HG03039 (cell line): ENCODE results near the gene CHAF1B.
A peak's percentile ranks its signal among the peaks of the same experiment; 100 is the strongest.
"Not testable (repeated sequence)": the region's sequence is repeated elsewhere in the genome, so short reads cannot be mapped to it uniquely, and the experiment has no call there.

Experiments used
- ATAC-seq: cut with Tn5 transposase; IDR thresholded peaks from one replicate; pipeline ENCODE4 v1.9.1; 2021; ENCODE audit warnings: mild to moderate bottlenecking, moderate library complexity; ENCODE audit not compliant: unreplicated experiment

CHAF1B gene

DNA sequence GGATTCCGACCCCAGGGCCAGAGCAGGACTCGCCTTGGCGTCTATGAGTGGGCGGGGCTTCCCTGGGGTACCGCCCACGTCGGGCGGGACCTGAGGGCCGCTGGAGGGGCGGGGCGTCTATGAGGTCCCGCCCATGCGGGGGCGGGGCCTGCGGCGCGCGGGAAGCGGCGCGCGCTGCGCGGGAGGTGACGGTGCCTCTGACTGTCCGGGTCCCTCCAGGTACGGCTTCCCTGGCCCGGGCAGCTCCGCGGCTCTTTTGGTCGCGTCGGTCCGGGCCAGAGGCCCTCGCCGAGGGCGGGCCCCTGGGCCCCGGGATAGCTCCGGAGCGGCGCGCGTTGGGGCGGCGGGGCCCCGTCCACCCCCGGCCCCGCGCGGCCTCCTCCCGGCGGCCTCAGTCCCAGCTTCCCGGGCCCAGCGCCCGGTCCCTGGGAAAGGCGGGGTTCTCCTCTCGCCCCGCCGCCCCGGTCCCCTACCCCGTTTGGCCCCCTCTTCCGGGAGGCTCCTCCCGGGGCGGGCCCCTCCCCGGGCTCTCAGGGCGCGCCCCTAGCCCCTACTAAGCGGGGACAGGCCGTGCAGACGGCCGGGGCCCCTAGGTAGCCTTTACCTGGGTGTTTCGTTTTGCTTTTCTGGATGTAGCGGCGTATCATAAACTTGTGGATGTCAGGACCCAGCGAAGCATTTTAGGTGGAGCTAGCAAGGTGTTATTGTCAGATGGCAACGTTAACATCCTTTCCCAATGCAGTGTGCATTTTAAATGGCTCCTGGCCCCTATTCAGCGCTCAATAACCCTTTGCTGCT lies at the start of gene CHAF1B:
TSS of gene CHAF1B (plus strand) at position 160 of the 798 bp plus-strand sequence. CDS start 745 bp downstream, outside the sequence.
- ATAC-seq, result peak; percentile 81

DNA sequence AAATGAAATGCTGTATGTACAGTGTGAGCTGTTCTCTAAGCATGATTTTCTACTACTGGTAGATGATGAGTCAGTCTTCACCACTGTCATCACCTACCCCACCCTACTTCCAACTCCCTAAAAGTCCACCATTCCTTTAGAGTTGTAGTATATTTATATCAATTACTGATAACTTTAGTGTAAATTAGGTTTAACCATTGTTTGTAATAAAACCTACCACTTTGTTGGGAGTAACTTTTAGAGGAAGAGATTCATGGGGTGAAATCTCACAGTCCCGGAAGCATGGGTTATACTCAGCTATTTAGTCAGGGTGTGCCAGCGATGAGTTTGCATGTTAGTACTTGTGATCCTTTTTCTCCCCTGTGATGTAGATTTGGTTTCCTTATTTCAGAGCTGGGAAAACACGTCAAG lies 48.1 kb upstream of the CHAF1B start:
- ATAC-seq, result no peak

DNA sequence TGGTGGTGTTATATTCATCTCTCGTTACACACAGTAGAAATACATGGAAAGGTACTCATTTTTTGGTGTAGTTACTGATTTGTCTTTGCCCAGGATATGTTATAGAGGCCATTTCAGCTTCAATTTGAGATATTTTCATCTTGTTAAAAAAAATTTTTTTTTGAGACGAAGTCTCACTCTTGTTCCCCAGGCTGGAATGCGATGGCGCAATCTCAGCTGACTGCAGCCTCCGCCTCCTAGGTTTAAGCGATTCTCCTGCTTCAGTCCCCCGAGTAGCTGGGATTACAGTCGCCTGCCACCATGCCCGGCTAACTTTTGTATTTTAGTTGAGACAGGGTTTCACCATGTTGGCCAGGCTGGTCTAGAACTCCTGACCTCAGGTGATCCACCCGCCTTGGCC lies 46.2 kb upstream of the CHAF1B start:
- ATAC-seq, result no peak

DNA sequence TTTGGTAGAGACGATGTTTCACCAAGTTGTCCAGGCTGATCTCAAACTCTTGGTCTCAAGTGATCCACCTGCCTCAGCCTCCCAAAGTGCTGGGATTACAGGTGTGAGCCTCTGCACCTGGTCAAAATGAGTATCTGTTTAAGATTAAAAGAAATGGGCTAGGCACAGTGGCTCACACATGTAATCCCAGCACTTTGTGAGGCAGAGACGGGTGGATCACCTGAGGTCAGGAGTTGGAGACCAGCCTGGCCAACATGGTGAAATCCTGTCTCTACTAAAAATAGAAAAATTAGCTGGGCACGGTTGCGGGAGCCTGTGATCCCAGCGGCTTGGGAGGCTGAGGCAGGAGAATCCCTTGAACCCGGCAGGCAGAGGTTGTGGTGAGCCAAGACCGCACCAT lies 42.6 kb upstream of the CHAF1B start:
- not testable (repeated sequence) for ATAC-seq

DNA sequence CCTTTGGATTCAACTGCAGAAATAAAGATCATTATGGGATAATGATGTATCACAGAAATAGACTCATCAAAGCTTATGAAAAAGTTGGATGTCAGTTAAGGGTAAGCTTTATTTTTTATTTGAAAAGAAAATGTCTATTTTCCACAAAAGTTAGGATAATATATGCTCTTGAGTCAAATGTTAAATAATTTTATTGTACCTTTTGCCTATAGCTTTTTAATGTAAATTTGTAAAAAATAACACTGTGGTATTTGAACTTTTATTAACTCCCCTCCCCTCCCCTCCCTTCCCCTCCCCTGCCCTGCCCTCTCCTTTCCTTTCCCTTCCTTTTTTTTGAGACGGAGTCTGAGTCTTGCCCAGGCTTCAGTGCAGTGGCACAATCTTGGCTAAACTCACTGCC lies 40.3 kb upstream of the CHAF1B start:
- no peak for ATAC-seq

DNA sequence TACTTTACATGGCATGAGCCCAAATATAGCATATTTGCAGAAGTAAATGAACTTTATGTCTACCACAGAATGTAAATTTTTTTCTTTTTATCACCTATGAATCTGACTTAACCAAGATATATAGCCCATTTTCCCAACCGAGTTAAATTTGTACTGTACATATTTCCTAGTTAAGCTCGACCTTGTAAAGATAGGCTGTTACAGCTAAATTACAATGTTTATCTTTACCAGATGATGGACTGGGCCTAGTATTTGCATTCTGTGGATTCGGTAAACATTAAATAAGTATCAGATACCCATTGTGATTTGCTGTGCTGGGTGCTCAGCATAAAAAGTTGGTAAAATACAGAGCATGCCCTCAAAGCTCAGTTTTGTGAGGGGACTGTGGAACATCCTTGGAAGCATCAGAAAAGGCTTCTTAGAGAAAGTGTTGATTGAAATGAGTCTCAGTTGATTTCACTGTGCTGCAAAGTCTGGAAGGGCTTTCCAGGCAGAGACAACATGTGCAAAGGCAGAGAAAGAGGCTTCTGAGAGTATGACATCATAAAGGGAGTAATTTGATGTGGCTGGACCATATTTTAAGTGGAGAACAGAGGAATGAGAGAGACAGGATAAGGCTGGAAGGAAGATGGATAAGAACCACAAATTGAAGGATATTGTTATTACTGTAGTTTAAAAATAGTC lies 37.8 kb upstream of the CHAF1B start:
- no peak for ATAC-seq

DNA sequence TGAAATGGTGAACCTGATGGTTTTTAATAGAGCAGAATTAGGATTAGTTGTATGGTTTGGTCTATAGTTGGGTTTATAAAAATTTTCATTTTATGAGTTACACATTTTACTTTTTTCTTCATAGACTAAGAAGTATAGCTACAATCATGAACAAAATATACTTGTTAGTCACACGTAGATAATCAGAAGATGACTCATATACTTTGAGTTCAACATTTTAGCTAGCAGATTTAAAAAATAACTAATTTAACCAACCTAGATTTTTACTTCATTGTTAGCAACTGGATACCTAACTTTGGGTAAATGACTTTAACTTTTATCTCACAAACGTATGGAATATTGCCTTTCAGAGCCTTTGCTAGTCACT lies 37.2 kb upstream of the CHAF1B start:
- no peak for ATAC-seq

DNA sequence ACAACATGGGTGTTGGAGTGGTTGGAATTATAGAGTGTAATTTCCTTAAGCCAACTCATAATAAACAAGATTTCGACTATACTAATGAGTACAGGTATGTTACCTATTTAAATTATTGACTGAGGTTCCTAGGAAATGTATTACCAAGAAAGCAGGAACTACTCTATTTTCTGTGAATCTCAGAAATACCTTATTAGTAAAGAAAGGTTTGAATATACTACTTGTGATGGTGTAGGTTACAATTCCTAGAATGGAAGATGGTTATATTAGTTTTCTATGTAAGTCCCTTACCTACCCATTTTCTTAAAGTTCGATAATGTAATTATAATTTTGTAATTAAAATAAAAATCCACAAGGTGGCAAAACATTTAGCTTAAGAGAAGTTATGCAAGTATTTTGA lies 35.9 kb upstream of the CHAF1B start:
- ATAC-seq, result no peak

DNA sequence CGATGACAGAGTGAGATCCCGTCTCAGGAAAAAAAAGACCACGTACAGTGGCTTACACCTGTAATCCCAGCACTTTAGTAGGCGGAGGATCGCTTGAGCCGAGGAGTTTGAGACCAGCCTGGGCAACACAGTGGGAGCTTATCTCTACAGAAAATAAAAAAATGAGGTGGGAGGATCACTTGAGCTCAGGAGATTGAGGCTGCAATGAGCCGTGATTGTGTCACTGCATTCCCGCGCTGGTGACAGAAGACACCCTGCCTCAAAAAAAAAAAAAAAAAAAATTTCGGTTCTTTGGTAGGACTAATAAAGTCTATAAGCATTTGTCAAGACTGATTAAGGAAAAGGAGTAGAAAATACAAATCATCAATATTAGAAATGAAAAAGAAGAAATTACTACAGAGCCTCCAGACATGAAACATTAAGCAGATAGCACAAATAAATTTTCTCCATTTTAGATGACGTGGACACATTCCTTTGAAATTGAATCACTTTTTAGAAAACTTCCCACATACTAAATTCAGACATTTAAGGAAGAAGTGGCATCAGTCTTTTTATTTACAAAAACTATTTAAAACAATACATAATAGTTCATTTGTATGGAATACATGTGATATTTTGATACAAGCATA lies 34.8 kb upstream of the CHAF1B start:
- no peak for ATAC-seq

DNA sequence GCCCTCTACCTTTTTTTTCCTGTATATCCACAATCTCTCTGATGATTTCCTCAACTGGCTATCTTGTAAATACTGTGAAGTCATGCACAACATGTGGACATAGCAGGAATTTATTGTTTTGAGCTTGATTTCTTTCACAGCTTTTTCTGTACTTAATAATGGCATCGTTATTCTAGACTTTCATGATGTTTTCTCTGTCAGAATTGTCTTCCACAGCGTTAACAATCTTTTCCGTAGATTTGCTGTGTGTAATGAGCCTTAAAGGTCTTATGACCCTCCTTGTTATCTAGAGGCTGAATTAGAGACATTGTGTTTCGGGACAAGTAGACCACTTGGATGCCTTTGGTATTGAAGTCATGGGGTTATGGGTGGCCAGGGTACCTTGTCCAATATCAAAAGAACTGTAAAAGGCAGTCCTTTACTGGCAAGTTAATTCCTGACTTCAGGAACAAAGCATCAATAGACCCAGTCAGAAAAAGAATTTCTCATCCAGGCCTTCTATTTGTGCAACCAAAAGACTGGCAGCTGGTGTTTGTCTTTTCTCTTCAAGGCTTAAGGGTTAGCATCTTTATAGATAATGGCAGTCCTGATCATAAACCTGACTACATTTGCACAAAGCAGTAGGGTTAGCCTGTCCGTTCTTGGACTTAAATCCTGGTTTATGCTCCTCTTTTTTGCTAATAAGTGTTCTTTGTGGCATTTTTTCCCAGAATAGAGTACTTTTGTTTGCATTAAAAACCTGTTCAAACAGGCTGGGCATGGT lies 30.1 kb upstream of the CHAF1B start:
- no peak for ATAC-seq

DNA sequence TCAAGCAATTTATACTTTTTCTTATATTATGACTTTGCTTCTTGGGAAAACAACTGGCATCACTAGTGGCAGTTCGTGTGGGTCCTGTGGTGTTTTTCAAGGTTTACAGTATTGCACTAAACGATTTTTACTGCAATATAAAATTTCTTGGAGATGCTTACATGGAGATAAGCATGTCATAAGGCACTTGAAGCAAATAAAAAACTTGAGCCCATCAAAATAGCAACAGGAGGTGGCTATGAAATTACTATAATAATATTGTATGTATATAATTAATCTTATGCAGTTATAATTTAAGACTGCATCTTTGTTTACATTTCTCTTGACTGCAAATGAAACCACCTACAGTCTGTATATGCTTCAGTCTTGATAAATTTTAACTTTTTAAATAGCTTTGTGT lies 29.3 kb upstream of the CHAF1B start:
- no peak for ATAC-seq

DNA sequence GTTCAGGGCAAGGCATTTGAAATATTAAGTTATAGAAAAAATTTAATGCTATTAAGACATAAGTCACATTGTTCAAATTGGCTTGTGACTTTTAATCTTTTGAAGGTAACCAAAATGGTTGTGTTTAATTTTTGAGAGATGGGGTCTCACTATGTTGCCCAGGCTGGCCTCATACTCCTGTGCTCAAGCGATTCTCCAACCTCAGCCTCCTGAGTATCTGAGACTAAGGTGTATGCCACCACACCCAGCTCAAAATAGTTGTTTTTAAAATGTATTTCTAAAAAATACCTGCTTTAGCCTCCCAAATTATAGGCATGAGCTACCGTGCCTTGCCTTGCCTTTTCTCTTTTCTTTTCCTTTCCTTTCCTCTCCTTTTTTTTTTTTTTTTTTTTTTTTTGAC lies 26.0 kb upstream of the CHAF1B start:
- ATAC-seq, result no peak

DNA sequence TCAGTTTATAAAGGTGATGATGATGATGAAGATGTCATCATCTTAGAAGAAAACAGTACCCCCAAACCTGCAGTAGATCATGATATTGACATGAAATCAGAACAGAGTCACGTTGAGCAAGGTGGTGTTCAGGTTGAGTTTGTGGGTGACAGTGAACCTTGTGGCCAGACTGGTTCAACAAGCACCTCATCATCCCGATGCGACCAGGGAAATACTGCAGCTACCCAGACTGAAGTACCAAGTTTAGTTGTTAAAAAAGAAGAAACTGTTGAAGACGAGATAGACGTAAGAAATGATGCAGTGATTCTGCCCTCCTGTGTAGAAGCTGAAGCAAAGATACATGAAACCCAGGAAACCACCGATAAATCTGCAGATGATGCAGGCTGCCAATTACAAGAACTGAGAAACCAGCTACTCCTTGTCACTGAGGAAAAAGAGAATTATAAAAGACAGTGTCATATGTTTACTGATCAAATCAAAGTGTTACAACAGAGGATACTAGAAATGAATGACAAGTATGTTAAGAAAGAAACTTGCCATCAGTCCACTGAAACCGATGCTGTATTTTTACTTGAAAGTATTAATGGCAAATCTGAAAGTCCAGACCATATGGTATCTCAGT lies 16.0 kb upstream of the CHAF1B start:
- ATAC-seq, result no peak

DNA sequence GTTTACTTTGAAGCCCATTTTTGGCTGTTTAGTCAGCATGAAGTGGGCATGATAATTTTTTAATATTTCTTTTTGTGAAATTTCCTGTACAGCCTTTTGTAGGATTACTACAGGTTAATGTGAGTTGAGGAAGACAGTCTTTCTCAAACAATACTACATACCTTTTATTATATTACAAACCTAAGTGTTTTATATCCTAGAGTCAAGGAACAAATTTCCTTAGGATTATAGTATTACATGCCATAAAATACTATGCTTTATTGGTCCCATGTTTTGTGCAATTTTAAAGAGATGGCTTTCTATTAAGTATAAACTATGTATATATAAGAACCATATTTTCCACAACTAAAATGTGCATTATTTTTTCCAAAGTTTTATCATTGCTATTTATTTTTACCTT lies 9.2 kb upstream of the CHAF1B start:
- no peak for ATAC-seq

DNA sequence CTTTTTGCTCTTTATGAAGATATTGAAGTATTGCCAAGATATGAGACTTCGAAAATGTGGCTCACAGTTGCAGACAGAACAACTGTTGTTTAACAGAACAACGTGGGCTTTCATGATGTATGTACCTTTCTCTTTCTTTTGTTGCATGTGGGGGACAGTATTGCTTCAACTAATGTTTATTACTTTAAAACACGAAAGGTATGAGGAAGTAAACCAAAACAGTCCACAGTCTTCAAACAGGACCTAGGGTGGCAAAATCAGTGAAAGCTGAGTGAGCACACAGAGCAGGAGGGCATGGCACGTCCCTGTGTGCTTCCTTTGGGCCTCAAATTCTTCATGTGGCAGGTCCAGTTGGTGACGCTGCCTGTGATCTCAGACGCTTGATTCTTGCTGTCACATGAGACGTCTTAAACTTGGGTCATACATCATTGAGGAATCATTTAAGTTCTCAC lies 7.8 kb upstream of the CHAF1B start:
- ATAC-seq, result no peak

DNA sequence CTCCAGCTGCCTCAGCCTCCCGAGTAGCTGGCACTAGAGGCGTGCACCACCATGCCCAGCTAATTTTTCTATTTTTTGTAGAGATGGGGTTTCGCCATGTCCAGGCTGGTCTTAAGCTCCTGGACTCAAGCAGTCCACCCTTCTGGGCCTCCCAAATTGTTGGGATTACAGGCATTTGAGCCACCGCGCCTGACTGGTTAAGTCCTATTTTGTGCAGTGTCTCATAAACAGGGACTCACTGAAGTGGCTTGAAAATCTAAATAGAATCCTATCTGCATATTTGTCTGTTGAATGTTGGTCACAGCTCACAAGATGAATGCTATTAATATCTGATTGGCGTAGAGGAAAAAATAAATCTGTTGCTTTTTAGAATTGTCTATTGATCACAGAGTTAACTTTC lies 5.9 kb upstream of the CHAF1B start:
- ATAC-seq, result no peak

DNA sequence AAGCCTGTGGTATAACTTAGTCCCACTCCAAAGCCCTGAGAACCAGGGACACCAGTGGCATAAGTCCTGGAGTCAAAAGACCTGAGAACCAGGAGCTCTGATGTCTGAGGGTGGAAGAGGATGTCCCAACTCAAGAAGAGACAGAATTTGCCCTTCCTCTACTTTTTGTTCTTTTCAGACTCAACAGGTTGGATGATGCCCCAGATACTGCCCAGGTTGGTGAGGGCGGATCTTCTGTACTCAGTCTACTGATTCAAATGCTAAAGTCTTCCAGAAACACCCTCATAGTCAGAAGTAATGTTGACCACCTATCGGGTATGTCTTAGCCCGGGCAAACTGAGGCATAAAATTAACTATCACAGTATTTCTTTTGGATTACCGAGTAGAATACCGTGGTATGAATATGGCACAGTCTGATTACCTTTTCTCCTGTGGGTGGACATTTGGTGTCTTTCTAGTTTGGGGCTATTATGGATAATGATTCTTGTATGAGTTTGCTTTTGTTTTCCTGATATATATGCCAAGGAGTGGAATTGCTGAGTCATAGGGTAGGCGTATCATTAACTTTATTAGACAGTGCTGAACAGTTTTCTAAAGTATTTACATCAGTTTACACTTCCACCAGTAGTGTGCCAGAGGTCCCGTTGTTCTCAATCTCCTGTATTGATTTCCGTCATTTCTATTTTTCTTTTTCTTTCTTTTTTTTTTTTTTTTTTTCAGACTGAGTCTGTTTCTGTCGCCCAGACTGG lies 3.2 kb upstream of the CHAF1B start:
- ATAC-seq, result no peak

DNA sequence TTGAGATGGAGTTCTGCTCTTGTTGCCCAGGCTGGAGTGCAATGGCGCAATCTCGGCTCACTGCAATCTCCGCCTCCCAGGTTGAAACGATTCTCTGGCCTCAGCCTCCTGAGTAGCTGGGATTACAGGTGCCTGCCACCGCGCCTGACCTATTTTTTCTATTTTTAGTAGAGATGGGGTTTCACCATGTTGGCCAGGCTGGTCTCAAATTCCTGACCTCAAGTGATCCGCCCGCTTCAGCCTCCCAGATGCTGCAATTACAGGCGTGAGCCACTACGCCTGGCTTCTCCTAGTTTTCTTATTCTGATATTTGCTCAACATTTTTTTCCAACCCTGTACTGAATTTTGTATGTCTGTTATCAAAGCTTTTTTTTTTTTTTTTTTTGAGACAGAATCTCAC lies 2.5 kb upstream of the CHAF1B start:
- ATAC-seq, result not testable (repeated sequence)

DNA sequence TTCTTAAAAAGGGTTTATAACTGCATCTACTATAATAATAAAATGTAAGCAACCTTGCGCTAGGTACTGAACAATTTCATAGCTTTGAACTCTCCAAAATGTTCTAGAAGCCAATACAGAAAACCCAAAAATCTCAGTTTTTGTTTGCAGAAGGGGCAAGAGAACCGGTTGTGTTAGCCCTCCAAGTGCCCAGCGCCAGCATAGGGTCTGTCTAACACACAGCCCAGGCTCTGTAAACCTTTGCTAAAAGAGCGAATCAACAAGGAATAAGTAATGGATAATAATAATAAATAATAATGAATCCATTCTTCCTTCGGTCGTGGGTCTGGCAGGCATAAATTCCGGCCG lies 333 bp upstream of the CHAF1B start:
- ATAC-seq, result no peak

DNA sequence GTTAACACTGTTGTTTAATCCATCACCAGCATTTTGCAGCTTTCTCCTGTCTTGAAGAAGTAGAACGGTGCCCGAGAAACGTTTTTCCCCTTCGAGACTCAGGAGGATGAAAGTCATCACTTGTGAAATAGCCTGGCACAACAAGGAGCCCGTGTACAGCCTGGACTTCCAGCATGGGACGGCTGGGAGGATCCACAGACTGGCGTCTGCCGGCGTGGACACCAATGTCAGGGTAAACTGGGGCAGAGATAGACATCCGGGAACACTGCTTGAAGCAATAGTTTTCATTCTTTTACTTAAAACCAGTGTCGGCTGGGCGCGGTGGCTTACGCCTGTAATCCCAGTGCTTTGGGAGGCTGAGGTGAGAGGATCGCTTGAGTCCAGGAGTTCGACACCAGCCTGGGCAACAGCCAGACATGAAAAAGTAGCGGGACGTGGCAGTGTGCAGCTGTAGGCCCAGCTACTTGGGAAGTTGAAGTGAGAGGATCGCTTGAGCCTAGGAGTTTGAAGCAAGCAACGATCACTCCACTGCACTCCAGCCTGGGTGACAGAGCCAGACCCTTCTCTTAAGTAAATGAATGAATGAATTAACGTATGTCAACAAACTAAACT lies 945 bp downstream of the CHAF1B start:
- no peak for ATAC-seq
